ENCODE results near the gene GPANK1. TPM values are rescaled to one million over a fixed set of nuclear protein-coding genes. Genes with fewer than 3 reads are reported as not detected.

GPANK1 gene
- total RNA-seq, 1 experiment from 2014 or later: 32.2 TPM

DNA sequence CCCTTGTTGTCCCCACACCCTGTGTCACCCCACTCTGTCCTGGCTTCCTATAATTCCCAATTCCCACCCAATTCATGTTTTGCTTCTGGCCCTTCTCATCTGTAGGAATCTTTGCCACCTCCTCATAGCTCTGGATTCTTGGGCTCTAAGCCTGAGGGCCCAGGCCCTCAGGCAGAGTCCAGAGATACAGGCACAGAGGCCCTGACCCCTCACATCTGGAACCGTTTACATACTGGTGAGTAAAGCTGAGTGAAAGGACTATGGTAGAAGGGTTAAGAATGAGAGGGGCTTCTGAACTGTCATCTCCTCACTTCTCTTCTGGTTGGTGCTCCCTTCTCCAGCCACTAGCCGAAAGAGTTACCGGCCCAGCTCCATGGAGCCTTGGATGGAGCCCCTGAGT is 30.7 kb downstream of the GPANK1 start:
- H3K4me1 Mint-ChIP-seq (ENCODE audit: low read depth, unreplicated experiment): no peaks in the 10 kb centered on the region
- peaks cover 100% of the 10 kb centered on the region for H3K36me3 Mint-ChIP-seq (ENCODE audit: insufficient read depth, unreplicated experiment)

DNA sequence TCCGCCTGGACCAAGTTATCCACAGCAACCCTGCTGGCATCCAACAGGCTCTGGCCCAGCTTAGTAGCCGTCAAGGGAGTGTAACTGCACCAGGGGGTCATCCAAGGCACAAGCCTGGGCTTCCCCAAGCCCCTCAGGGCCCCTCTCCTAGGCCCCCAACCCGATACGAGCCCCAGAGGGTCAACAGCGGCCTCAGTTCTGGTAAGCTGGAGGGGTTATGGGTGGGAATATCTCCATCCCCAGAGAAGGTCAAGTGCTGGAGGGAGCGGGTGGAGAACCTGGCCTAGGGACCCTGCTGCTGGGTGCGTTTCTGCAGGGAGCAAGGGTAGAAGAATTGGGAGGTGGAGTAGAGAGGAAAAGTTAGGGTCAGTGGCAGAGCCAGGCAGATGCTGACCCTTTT is 31.4 kb downstream of the GPANK1 start:
- CTCF ChIA-PET: no interaction called here
- intact Hi-C loops (cut with micrococcal nuclease; ENCODE audit: unreplicated experiment): no loop called here
- DNase-seq: no peak
- Mint-ChIP-seq H3K4me1 (ENCODE audit: low read depth, unreplicated experiment) (no peaks in the 10 kb centered on the region), H3K36me3 (ENCODE audit: insufficient read depth, unreplicated experiment) (peaks cover 100% of the 10 kb centered on the region), H3K27ac (ENCODE audit: unreplicated experiment) (peak overlapping the region; percentile 45), H3K4me3 (ENCODE audit: low read depth, unreplicated experiment) (no peak overlapping the region), H3K27me3 (ENCODE audit: unreplicated experiment) (no peaks in the 10 kb centered on the region), H3K9me3 (ENCODE audit: low read depth, unreplicated experiment) (no peaks in the 10 kb centered on the region)
- no TSS peak for BruUV-seq (replicated peaks)
- TF ChIP-seq, protein P1, sequence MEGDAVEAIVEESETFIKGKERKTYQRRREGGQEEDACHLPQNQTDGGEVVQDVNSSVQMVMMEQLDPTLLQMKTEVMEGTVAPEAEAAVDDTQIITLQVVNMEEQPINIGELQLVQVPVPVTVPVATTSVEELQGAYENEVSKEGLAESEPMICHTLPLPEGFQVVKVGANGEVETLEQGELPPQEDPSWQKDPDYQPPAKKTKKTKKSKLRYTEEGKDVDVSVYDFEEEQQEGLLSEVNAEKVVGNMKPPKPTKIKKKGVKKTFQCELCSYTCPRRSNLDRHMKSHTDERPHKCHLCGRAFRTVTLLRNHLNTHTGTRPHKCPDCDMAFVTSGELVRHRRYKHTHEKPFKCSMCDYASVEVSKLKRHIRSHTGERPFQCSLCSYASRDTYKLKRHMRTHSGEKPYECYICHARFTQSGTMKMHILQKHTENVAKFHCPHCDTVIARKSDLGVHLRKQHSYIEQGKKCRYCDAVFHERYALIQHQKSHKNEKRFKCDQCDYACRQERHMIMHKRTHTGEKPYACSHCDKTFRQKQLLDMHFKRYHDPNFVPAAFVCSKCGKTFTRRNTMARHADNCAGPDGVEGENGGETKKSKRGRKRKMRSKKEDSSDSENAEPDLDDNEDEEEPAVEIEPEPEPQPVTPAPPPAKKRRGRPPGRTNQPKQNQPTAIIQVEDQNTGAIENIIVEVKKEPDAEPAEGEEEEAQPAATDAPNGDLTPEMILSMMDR (IDR thresholded peaks at IDR 0.05; ENCODE audit: unreplicated experiment): no peak

More for the DNA sequence above, 30.7 kb downstream of the GPANK1 start:
- no peak overlapping the region for H3K4me3 Mint-ChIP-seq (ENCODE audit: low read depth, unreplicated experiment)
- H3K9me3 Mint-ChIP-seq (ENCODE audit: low read depth, unreplicated experiment): no peaks in the 10 kb centered on the region
- DNase-seq: no peak
- CTCF ChIA-PET: interaction anchor here (0.5 to 0.6 kb wide), 2 partner anchors 14 to 20 kb away, joined by 5 to 6 read pairs; no protein-coding TSS in a partner anchor
- TF ChIP-seq, protein P1 (IDR thresholded peaks at IDR 0.05; ENCODE audit: unreplicated experiment): no peak
- H3K27me3 Mint-ChIP-seq (ENCODE audit: unreplicated experiment): no peaks in the 10 kb centered on the region
- BruUV-seq (replicated peaks): no TSS peak
- intact Hi-C loops (cut with micrococcal nuclease; ENCODE audit: unreplicated experiment): no loop called here
- H3K27ac Mint-ChIP-seq (ENCODE audit: unreplicated experiment): no peak overlapping the region

GRCh38 chr6:31632279-31632946 is 32.4 kb downstream of the GPANK1 start:
- peaks cover 100% of the 10 kb centered on the region for H3K36me3 Mint-ChIP-seq (ENCODE audit: insufficient read depth, unreplicated experiment)
- TF ChIP-seq, protein P1 (IDR thresholded peaks at IDR 0.05; ENCODE audit: unreplicated experiment): no peak
- CTCF ChIA-PET: no interaction called here
- H3K4me3 Mint-ChIP-seq (ENCODE audit: low read depth, unreplicated experiment): no peak overlapping the region
- H3K9me3 Mint-ChIP-seq (ENCODE audit: low read depth, unreplicated experiment): no peaks in the 10 kb centered on the region
- peak overlapping the region; percentile 45 for H3K27ac Mint-ChIP-seq (ENCODE audit: unreplicated experiment)
- H3K4me1 Mint-ChIP-seq (ENCODE audit: low read depth, unreplicated experiment): peaks cover 6% of the 10 kb centered on the region
- no peak for DNase-seq
- H3K27me3 Mint-ChIP-seq (ENCODE audit: unreplicated experiment): no peaks in the 10 kb centered on the region
- intact Hi-C loops (cut with micrococcal nuclease; ENCODE audit: unreplicated experiment): no loop called here
- no TSS peak for BruUV-seq (replicated peaks)

GRCh38 chr6:31631681-31632278 is 33.0 kb downstream of the GPANK1 start:
- H3K27me3 Mint-ChIP-seq (ENCODE audit: unreplicated experiment): no peaks in the 10 kb centered on the region
- no peaks in the 10 kb centered on the region for H3K9me3 Mint-ChIP-seq (ENCODE audit: low read depth, unreplicated experiment)
- peak overlapping the region; percentile 45 for H3K27ac Mint-ChIP-seq (ENCODE audit: unreplicated experiment)
- H3K4me3 Mint-ChIP-seq (ENCODE audit: low read depth, unreplicated experiment): no peak overlapping the region
- no peak for DNase-seq
- CTCF ChIA-PET: no interaction called here
- H3K4me1 Mint-ChIP-seq (ENCODE audit: low read depth, unreplicated experiment): peaks cover 8% of the 10 kb centered on the region
- BruUV-seq (replicated peaks): no TSS peak
- intact Hi-C loops (cut with micrococcal nuclease; ENCODE audit: unreplicated experiment): no loop called here
- TF ChIP-seq, protein P1 (IDR thresholded peaks at IDR 0.05; ENCODE audit: unreplicated experiment): no peak
- peaks cover 100% of the 10 kb centered on the region for H3K36me3 Mint-ChIP-seq (ENCODE audit: insufficient read depth, unreplicated experiment)
